Lung (tissue), 12 donors: ENCODE measurements around the gene GNAS. TPM values are rescaled to one million over a fixed set of nuclear protein-coding genes. Genes with fewer than 3 reads are reported as not detected.

ENCODE experiments used
- ATAC-seq: fragments of 200-7000 bp; cut with Tn5 transposase; one replicate; pipeline ENCODE4 v1.9.1; 2020; ENCODE audit warnings: moderate number of reproducible peaks; ENCODE audit not compliant: insufficient read depth, low FRiP score
- DNase-seq, 3 donors: peaks; one replicate each; pipeline ENCODE4 v3.0.0-alpha.2; 2013 to 2017
- H3K27ac ChIP-seq, 2 donors: one replicate each; pipeline ENCODE4 v1.5.1; 2013; ENCODE audit warnings: mild to moderate bottlenecking in 2 of 2, moderate library complexity in 2 of 2, control low read depth in 1 of 2, inconsistent platforms in 1 of 2, low read depth in 1 of 2, low read length in 1 of 2
- H3K27me3 ChIP-seq, 3 donors: one replicate each; pipeline ENCODE4 v1.5.1; 2013; ENCODE audit warnings: low read length in 2 of 3; ENCODE audit not compliant: control insufficient read depth in 3 of 3, insufficient read depth in 3 of 3
- H3K36me3 ChIP-seq, 4 donors: one replicate each; pipeline ENCODE4 v1.5.1; 2013; ENCODE audit warnings: low read length in 4 of 4, mild to moderate bottlenecking in 1 of 4, moderate library complexity in 1 of 4; ENCODE audit not compliant: control insufficient read depth in 4 of 4, insufficient read depth in 4 of 4
- H3K4me1 ChIP-seq, 5 donors: one replicate each; pipeline ENCODE4 v1.5.1; 2013; ENCODE audit warnings: low read length in 5 of 5, mild to moderate bottlenecking in 2 of 5, moderate library complexity in 1 of 5; ENCODE audit not compliant: control insufficient read depth in 5 of 5, insufficient read depth in 5 of 5
- H3K4me3 ChIP-seq: one replicate; pipeline ENCODE4 v1.5.1; 2013; ENCODE audit warnings: mild to moderate bottlenecking, control low read depth, moderate library complexity
- H3K9ac ChIP-seq, 2 donors: one replicate each; pipeline ENCODE4 v1.5.1; 2013; ENCODE audit warnings: low read length in 2 of 2, control low read depth in 1 of 2; ENCODE audit not compliant: insufficient read depth in 1 of 2
- H3K9me3 ChIP-seq, 4 donors: one replicate each; pipeline ENCODE4 v1.5.1; 2013; ENCODE audit warnings: low read length in 3 of 4, mild to moderate bottlenecking in 1 of 4, moderate library complexity in 1 of 4; ENCODE audit not compliant: control insufficient read depth in 4 of 4, insufficient read depth in 3 of 4
- CTCF ChIP-seq: IDR thresholded peaks from 2 replicates; pipeline ENCODE4 v1.5.1; 2012; ENCODE audit warnings: mild to moderate bottlenecking; ENCODE audit errors: control extremely low read depth, extremely low read depth
- WGBS, 2 donors: extraction: QIAGEN DNeasy Blood & Tissue Kit; methylation state at CpG; one replicate each; pipeline ENCODE4 v1.1.7; 2013; 5-methylcytosine and 5-hydroxymethylcytosine counted together
- polyA plus RNA-seq, 2 donors: library from polyadenylated mRNA; stranded (reverse); fragments of 200-250 nt; gene quantifications; one replicate each; pipeline ENCODE4 v1.2.1, GENCODE V29; 2013
- total RNA-seq, 2 donors: library from RNA; depleted of rRNA in 1 of 2; stranded (reverse); fragments of >200 nt in 1 of 2; gene quantifications; one replicate each; pipeline ENCODE4 v1.2.1, GENCODE V29; 2014 to 2021
- donor health status: control.
- donor health status: control.
- donor health status: Bipolar disorder and iron deficiency.
- donor health status: healthy.
- donor health status: DM: yes; HTN: yes; CAD: no.

GNAS gene
- total and polyA plus RNA-seq, 4 donors: 638 to 1,238 (median 887) TPM

- ATAC-seq: no peak
- H3K4me3 ChIP-seq: no peak overlapping the region
- no peak overlapping the region for H3K27ac ChIP-seq
- no peaks in the 10 kb centered on the region for H3K36me3 ChIP-seq
- H3K9me3 ChIP-seq: peaks cover 0 to 7% (median 0%) of the 10 kb centered on the region in 4 donors
- peaks cover 0 to 5% (median 0%) of the 10 kb centered on the region in 5 donors for H3K4me1 ChIP-seq
- no peak for DNase-seq
- TF ChIP-seq CTCF: no peak
- H3K9ac ChIP-seq: no peak overlapping the region
- WGBS, 2 donors: 93 to 95% methylated on average over 30 of the region's 30 CpGs
- H3K27me3 ChIP-seq: peaks cover 0 to 3% (median 0%) of the 10 kb centered on the region in 3 donors
Observed at GRCh38 chr20:58816957-58817651, 35.4 kb upstream of the GNAS start.

GRCh38 chr20:58817748-58818147, 34.8 kb upstream of the GNAS start:
- Histone ChIP-seq H3K9me3 (peaks cover 0 to 3% (median 0%) of the 10 kb centered on the region in 4 donors), H3K4me3 (no peak overlapping the region), H3K4me1 (peaks cover 0 to 5% (median 0%) of the 10 kb centered on the region in 5 donors), H3K27me3 (peaks cover 0 to 3% (median 0%) of the 10 kb centered on the region in 3 donors), H3K9ac (no peak overlapping the region), H3K36me3 (no peaks in the 10 kb centered on the region), H3K27ac (no peak overlapping the region)
- TF ChIP-seq CTCF: no peak
- ATAC-seq (no peak), DNase-seq (peak in 1 of 3 donors; percentile 32)
- 90 to 97% methylated on average over 10 of the region's 10 CpGs for WGBS, 2 donors

GRCh38 chr20:58818586-58819285, 33.8 kb upstream of the GNAS start:
- peaks cover 0 to 5% (median 0%) of the 10 kb centered on the region in 5 donors for H3K4me1 ChIP-seq
- ATAC-seq: no peak
- DNase-seq: no peak

More at GRCh38 chr20:58818586-58819285, 33.8 kb upstream of the GNAS start:
- TF ChIP-seq CTCF: no peak
- no peak overlapping the region for H3K27ac ChIP-seq
- H3K9me3 ChIP-seq: no peaks in the 10 kb centered on the region
- H3K36me3 ChIP-seq: no peaks in the 10 kb centered on the region
- H3K27me3 ChIP-seq: no peaks in the 10 kb centered on the region
- 68 to 84% methylated on average over 8 of the region's 8 CpGs for WGBS, 2 donors
- no peak overlapping the region for H3K9ac ChIP-seq
- no peak overlapping the region for H3K4me3 ChIP-seq
